GM11168 (cell line): ENCODE results near the gene ACSL3.
"Not testable (repeated sequence)": the region's sequence is repeated elsewhere in the genome, so short reads cannot be mapped to it uniquely, and the experiment has no call there.

Experiments used
- in situ Hi-C: fragments of 300-500 bp; cut with MboI; formaldehyde crosslinking; loops from one replicate; pipeline ENCODE4 v1.12.0; 2022; ENCODE audit warnings: low sequenced_read_pairs; ENCODE audit not compliant: unreplicated experiment

The ACSL3 gene

GRCh38 chr2:222848862-222849261 is 12.0 kb upstream of the ACSL3 start:
- in situ Hi-C loops = no loop called here

- in situ Hi-C loops = no loop called here
Observed at GRCh38 chr2:222851956-222852617, 8.7 kb upstream of the ACSL3 start.

DNA sequence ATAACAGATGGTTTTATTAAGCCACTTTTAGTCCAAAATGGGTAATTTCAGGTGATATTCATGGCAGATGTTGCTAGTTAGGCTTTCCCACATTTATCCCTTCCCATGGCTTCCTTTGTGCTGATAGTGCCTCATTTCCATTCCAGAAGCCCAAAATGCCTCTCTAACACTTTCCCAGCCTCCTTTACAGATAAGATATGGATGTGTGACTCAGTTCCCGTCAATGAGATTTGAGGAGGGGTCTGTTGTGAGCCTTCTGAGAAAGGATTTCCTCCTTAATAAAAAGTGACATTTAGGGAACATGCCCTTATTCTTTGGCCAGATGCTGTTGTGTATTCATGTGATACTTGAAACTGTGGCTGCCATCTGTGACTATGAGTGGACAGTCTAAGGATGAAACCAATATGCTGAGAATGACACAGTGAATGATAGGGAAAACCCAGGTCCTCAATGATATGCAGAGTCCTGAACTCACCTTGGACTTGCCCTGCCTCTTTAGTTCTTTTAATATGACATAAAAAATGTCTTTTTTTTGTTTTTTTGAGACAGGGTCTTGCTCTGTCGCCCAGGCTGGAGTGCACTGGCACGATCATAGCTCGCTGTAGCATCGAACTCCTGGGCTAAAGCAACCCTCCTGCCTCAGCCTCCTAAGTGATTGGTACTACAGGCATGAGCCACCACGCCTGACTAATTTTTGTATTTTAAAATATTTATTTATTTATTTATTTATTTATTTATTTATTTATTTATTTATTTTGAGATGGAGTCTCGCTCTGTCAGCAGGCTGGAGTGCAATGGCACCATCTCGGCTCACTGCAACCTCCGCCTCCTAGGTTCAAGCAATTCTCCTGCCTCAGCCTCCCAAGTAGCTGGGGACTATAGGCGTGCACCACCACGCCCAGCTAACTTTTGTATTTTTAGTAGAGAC is 5.8 kb upstream of the ACSL3 start:
- in situ Hi-C loops = no loop called here

- in situ Hi-C loops = no loop called here
Observed at GRCh38 chr2:222859786-222860612, 837 bp upstream of the ACSL3 start.

- in situ Hi-C loops = no loop called here
Observed at GRCh38 chr2:222861411-222862105, 722 bp downstream of the ACSL3 start.

DNA sequence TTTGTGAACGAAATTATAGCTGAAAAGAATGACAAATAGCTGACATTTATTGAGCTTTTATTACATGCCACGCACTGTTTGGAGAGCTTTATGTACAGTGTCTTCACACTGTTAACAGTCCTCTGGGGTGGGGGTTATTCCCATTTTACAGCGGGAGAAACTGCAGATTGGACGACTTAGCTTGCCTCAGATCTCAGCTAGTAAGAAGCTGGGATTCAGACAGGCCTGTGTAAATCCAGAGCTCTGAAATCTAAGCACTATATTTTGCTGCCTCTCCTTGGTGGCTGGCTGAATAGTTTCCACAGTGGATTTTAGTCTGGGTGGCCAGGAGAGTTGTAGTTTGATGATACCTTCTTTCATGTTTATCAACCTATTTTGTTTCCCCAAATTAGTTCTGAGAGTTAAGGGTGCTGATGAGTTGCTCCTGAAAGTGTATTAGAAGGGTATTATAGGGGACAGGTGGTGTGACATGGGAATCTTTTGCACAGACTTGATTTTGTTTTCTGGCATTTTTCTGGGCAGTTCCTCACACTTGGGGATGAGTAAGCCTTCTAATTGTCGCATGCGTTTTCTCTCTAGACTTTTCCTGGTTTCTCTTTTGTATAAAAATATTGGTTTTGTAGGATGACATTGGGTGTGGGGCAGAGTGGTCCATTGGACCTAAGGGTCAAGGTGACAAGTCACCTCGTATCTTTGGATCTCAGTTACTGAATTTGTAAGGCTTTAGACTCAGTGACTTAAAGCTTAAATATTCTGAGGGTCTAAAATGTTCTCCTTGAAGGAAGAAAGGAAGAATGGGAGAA is 1.5 kb downstream of the ACSL3 start:
- in situ Hi-C loops = no loop called here

DNA sequence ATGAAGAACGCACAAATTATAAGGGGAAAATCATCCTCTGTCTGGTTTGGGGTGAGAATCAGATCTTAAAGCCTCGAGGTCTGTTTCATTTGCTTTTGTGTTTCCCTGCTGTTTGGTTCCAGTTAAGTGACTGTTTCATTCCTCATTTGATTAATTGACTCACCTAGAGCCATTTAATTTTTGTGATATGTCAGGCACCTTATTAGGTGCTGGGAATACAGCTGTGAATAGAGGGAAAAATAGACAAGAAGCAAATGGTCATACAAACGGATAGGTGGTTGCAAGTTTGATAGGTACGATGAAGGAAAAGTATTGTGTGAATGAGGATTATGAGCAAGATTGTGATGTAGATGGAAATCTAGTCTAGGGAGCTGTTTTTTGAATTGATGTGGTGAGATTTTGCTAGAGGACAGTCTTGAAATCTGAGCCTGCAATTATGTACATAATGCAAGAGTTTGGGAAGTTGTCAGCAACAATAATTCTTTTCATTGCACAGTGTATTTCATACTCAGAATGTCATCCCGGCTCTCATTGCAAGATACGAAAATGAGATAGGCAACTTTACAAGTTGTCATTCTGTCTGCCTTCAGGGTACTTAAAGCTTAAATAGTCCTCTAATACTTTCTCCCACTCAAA is 2.2 kb downstream of the ACSL3 start:
- in situ Hi-C loops = no loop called here

GRCh38 chr2:222864296-222864695 is 3.5 kb downstream of the ACSL3 start:
- in situ Hi-C loops = no loop called here

GRCh38 chr2:222865301-222865700 is 4.5 kb downstream of the ACSL3 start:
- in situ Hi-C loops = no loop called here

GRCh38 chr2:222866358-222866960 is 5.6 kb downstream of the ACSL3 start:
- in situ Hi-C loops = no loop called here

DNA sequence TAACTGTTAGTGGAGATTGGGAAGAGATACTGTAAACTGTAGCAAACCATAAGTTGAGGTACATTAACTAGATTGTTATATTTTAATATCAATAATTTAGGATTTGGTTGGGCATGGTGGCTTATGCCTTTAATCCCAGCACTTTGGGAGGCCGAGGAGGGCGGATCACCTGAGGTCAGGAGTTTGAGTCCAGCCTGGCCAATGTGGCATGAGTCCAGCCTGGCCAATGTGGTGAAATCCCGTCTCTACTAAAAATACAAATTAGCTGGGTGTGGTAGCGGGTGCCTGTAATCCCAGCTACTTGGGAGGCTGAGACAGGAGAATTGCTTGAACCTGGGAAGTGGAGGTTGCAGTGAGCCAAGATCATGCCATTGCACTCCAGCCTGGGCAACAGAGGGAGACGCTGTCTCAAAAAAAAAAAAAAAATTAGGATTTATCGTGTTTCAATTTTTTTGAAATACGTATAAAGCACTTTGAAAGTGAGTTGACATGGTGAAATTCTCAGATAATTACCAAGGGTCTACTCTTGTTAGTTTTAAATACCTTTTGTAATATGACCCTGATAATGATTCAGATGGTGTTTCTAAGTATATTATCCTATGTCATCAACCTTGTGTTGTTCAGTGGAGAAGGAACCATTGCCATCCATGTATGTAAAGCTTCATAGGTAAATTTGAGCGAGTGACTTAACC is 7.9 kb downstream of the ACSL3 start:
- in situ Hi-C loops = not testable (repeated sequence)

DNA sequence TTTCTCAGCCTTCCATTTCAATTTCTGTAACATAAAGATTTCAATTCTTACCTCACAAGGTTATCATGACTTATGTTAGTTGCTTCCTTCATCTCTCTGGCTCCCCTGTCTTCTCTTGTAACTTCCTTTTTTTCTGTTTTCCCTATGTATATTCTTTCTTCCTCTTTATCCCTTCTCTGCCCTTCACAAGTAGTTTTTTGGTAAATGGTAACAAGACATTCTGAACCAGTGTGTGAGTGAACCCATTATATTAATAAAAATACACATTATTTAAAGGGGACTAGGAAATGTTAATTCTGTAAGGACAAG is 8.4 kb downstream of the ACSL3 start:
- in situ Hi-C loops = no loop called here

GRCh38 chr2:222871291-222871690 is 10.5 kb downstream of the ACSL3 start:
- in situ Hi-C loops = no loop called here

- in situ Hi-C loops = no loop called here
Observed at GRCh38 chr2:222872551-222872950, 11.7 kb downstream of the ACSL3 start.

DNA sequence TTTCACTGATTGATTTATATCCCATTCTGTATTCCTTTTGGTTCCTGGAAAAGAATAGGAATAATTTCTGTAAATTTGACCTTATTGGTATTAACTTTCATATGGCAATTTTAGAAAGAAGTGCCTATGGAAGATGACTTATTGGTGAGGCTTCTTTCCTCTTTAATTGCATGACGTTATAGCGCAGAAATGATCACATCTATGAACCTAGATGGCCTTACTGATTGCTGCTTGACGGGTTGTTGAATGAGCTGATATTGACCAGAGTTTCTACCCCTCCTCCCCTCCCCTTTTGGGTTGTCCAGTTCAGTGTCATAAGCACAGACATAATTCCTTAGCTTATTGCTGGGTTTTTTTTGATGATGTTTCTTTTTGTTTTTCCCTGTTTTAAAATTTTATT is 14.6 kb downstream of the ACSL3 start:
- in situ Hi-C loops = no loop called here

- in situ Hi-C loops = no loop called here
Observed at GRCh38 chr2:222876947-222877346, 16.1 kb downstream of the ACSL3 start.

- in situ Hi-C loops = no loop called here
Observed at GRCh38 chr2:222877556-222878300, 16.9 kb downstream of the ACSL3 start.
